WTC11 (cell line): Measurements from ENCODE around the gene SBK1. TPM values are rescaled to one million over a fixed set of nuclear protein-coding genes. Genes with fewer than 3 reads are reported as not detected.

Source experiments
- ATAC-seq: fragments of 200-7000 bp; cut with Tn5 transposase; 2 replicates; pipeline ENCODE4 v1.10.0; 2021; ENCODE audit warnings: mild to moderate bottlenecking, moderate library complexity
- CTCF ChIA-PET: fragments of 300-600 bp; sonication (Branson Sonifier 250); formaldehyde crosslinking; loops from one replicate; lab custom pipeline; 2021; ENCODE audit warnings: antibody characterized with exemption; lab: Charles Lee
- POLR2A ChIA-PET: fragments of 350-600 bp; sonication (Branson Sonifier 250); formaldehyde crosslinking; loops from one replicate; lab custom pipeline; 2021; ENCODE audit warnings: antibody characterized with exemption; lab: Charles Lee
- DNase-seq: peaks from one replicate; pipeline ENCODE4 v3.0.0; 2021; ENCODE audit warnings: low spot score
- H3K27ac Mint-ChIP-seq: 2 replicates; pipeline ENCODE4 v1.8.0; 2021; ENCODE audit warnings: mixed read lengths
- H3K27me3 Mint-ChIP-seq: 2 replicates; pipeline ENCODE4 v1.8.0; 2021; ENCODE audit warnings: low read depth, mild to moderate bottlenecking, moderate library complexity, mixed read lengths
- H3K36me3 Mint-ChIP-seq: 2 replicates; pipeline ENCODE4 v1.8.0; 2021; ENCODE audit warnings: mixed read lengths
- H3K4me1 Mint-ChIP-seq: 2 replicates; pipeline ENCODE4 v1.8.0; 2022; ENCODE audit warnings: mixed read lengths
- H3K4me3 Mint-ChIP-seq: 2 replicates; pipeline ENCODE4 v1.8.0; 2021; ENCODE audit warnings: mild to moderate bottlenecking, moderate library complexity, mixed read lengths
- H3K9me3 Mint-ChIP-seq: 2 replicates; pipeline ENCODE4 v1.8.0; 2021; ENCODE audit warnings: mixed read lengths
- ATF6 ChIP-seq: sonication (generic); formaldehyde crosslinking; IDR thresholded peaks from 2 replicates; pipeline ENCODE4 v1.8.1; 2023; ENCODE audit warnings: mild to moderate bottlenecking, missing genetic modification reagents
- CBFB ChIP-seq: sonication (generic); formaldehyde crosslinking; IDR thresholded peaks from 2 replicates; pipeline ENCODE4 v1.8.1; 2022; ENCODE audit warnings: mild to moderate bottlenecking, low read depth, missing genetic modification reagents
- FOXK1 ChIP-seq: sonication (generic); formaldehyde crosslinking; IDR thresholded peaks from 2 replicates; pipeline ENCODE4 v1.8.0; 2022; ENCODE audit warnings: mild to moderate bottlenecking, moderate library complexity, missing genetic modification reagents
- GTF2I ChIP-seq: fragments of 250-450 bp; sonication (Bioruptor Pico); conservative IDR thresholded peaks from 2 replicates; pipeline ENCODE4 v1.4.0; 2021; ENCODE audit warnings: mild to moderate bottlenecking
- HMGXB4 ChIP-seq: sonication (generic); formaldehyde crosslinking; IDR thresholded peaks from 2 replicates; pipeline ENCODE4 v1.8.1; 2023; ENCODE audit warnings: mild to moderate bottlenecking, moderate library complexity, missing genetic modification reagents
- RORB ChIP-seq: fragments of 250-450 bp; sonication (Bioruptor Pico); IDR thresholded peaks from 2 replicates; pipeline ENCODE4 v1.9.0; 2021; ENCODE audit warnings: mild to moderate bottlenecking
- USF1 ChIP-seq: sonication (generic); formaldehyde crosslinking; IDR thresholded peaks from 2 replicates; pipeline ENCODE4 v1.8.0; 2022; ENCODE audit warnings: mild to moderate bottlenecking, missing genetic modification reagents
- ZNF232 ChIP-seq: sonication (generic); formaldehyde crosslinking; IDR thresholded peaks from 2 replicates; pipeline ENCODE4 v1.8.0; 2022; ENCODE audit warnings: mild to moderate bottlenecking, missing genetic modification reagents
- ZNF281 ChIP-seq: sonication (generic); formaldehyde crosslinking; IDR thresholded peaks from 2 replicates; pipeline ENCODE4 v1.8.0; 2023; ENCODE audit warnings: mild to moderate bottlenecking, missing genetic modification reagents
- ZNF532 ChIP-seq: fragments of 250-450 bp; sonication (Bioruptor Pico); IDR thresholded peaks from 2 replicates; pipeline ENCODE4 v1.9.0; 2021; ENCODE audit warnings: mild to moderate bottlenecking, borderline replicate concordance
- total RNA-seq: library from RNA; stranded (reverse); gene quantifications from 3 replicates; pipeline ENCODE4 v1.2.3, GENCODE V29; 2021

The SBK1 gene
- total RNA-seq, 1 experiment from 2014 or later, result 85.7 TPM

- peaks cover 27% of the 10 kb centered on the region for H3K27me3 Mint-ChIP-seq
- peaks cover 11% of the 10 kb centered on the region for H3K4me1 Mint-ChIP-seq
- ChIA-PET CTCF (interaction anchor here (1.1 to 4.7 kb wide), 2 partner anchors 47 to 52 kb away, joined by 3 to 27 read pairs; no protein-coding TSS in a partner anchor), POLR2A (no interaction called here)
- H3K36me3 Mint-ChIP-seq, result no peaks in the 10 kb centered on the region
- DNase-seq (no peak), ATAC-seq (no peak)
- peaks cover 8% of the 10 kb centered on the region; the same call in 1 of the 2 replicates for H3K9me3 Mint-ChIP-seq
- no peak overlapping the region; the same call in 1 of the 2 replicates for H3K27ac Mint-ChIP-seq
- TF ChIP-seq RORB (CRISPR knock-in tag) (no peak), CBFB (CRISPR knock-in tag) (no peak), ZNF532 (no peak), GTF2I (no peak), ATF6 (CRISPR knock-in tag) (no peak), USF1 (CRISPR knock-in tag) (no peak), FOXK1 (CRISPR knock-in tag) (no peak), ZNF232 (CRISPR knock-in tag) (no peak)
- no peak overlapping the region for H3K4me3 Mint-ChIP-seq
These were observed 17.6 kb upstream of the SBK1 start for GRCh38 chr16:28274676-28275075.

GRCh38 chr16:28276301-28276700, 16.0 kb upstream of the SBK1 start:
- H3K4me3 Mint-ChIP-seq, result no peak overlapping the region
- TF ChIP-seq ZNF281, result no peak
- no peak for TF ChIP-seq HMGXB4
- TF ChIP-seq, all 79 proteins: peak for 0
- Mint-ChIP-seq H3K9me3 (peaks cover 3% of the 10 kb centered on the region; the same call in 1 of the 2 replicates), H3K27ac (peak overlapping the region; percentile 53; the same call in 1 of the 2 replicates), H3K4me1 (peaks cover 13% of the 10 kb centered on the region), H3K36me3 (no peaks in the 10 kb centered on the region), H3K27me3 (peaks cover 27% of the 10 kb centered on the region)
- POLR2A ChIA-PET, result no interaction called here
- ATAC-seq (no peak), DNase-seq (no peak)
- CTCF ChIA-PET, result interaction anchor here (1.0 to 4.7 kb wide), 3 partner anchors 15 to 45 kb away, joined by 5 to 41 read pairs (median 27); no protein-coding TSS in a partner anchor
